HepG2 (cell line): ENCODE data around the gene TOR1A. TPM values are rescaled to one million over a fixed set of nuclear protein-coding genes. Genes with fewer than 3 reads are reported as not detected.

ENCODE experiments used
- MYC ChIP-seq: sonication (generic); formaldehyde crosslinking; IDR thresholded peaks from 2 replicates; pipeline ENCODE4 v1.9.0; 2021; ENCODE audit warnings: missing genetic modification reagents, borderline replicate concordance
- NFRKB ChIP-seq: fragments of 450-650 bp; IDR thresholded peaks from 2 replicates; pipeline ENCODE4 v1.6.1; 2017
- POLR2G ChIP-seq: fragments of 200-400 bp; formaldehyde crosslinking; IDR thresholded peaks from 2 replicates; pipeline ENCODE4 v1.6.1; 2018; ENCODE audit warnings: mild to moderate bottlenecking, low read depth, low read length, moderate library complexity
- TP53 ChIP-seq: sonication (generic); formaldehyde crosslinking; conservative IDR thresholded peaks from 2 replicates; pipeline ENCODE4 v1.4.0; 2020; ENCODE audit warnings: missing genetic modification reagents
- ZFP36 ChIP-seq: fragments of 150-350 bp; IDR thresholded peaks from 2 replicates; pipeline ENCODE4 v1.6.1; 2018; ENCODE audit warnings: borderline replicate concordance, low read length, low read depth; ENCODE audit not compliant: partially characterized antibody
- ZNF33B ChIP-seq: sonication (generic); formaldehyde crosslinking; IDR thresholded peaks from 2 replicates; pipeline ENCODE4 v1.5.1; 2020; ENCODE audit warnings: mild to moderate bottlenecking, missing genetic modification reagents
- ZNF629 ChIP-seq: sonication (generic); formaldehyde crosslinking; conservative IDR thresholded peaks from 2 replicates; pipeline ENCODE4 v1.5.0; 2020; ENCODE audit warnings: missing genetic modification reagents
- ZNF839 ChIP-seq: sonication (generic); formaldehyde crosslinking; IDR thresholded peaks from 2 replicates; pipeline ENCODE4 v1.4.0; 2020; ENCODE audit warnings: missing genetic modification reagents, mild to moderate bottlenecking, borderline replicate concordance
- polyA plus RNA-seq, 8 experiments: library from polyadenylated mRNA; depleted of rRNA in 3 of 8; stranded (reverse) in 7 of 8; unstranded in 1 of 8; fragments of >200 nt; fragmentation: Illumina TruSeq in 4 of 8; extraction: Trizol in 4 of 8; gene quantifications; 2 replicates each; pipeline versions ENCODE4 v1.2.1 to v1.2.3, GENCODE V29; 2011 to 2016; ENCODE audit warnings: low read depth in 4 of 8, missing spikeins in 1 of 8, mixed read lengths in 1 of 8; ENCODE audit not compliant: insufficient read depth in 1 of 8
- total RNA-seq, 5 experiments: library from RNA; depleted of rRNA; stranded (reverse); fragments of >200 nt; fragmentation: Illumina TruSeq; extraction: Trizol; gene quantifications; 2 replicates each; pipeline ENCODE4 v1.2.3, GENCODE V29; 2016; ENCODE audit warnings: low read depth in 1 of 5
- TF ChIP-seq, protein P1 (sequence below): sonication (generic); formaldehyde crosslinking; IDR thresholded peaks from 2 replicates; pipeline ENCODE4 v1.4.0; 2020; ENCODE audit warnings: missing genetic modification reagents
- TF ChIP-seq, protein P2 (sequence below): IDR thresholded peaks from 2 replicates; pipeline ENCODE4 v1.6.1; 2016; ENCODE audit warnings: missing biosample characterization, missing genetic modification reagents, low read depth
- TF ChIP-seq, protein P3 (sequence below): sonication (generic); formaldehyde crosslinking; IDR thresholded peaks from 2 replicates; pipeline ENCODE4 v1.4.0; 2020; ENCODE audit warnings: missing genetic modification reagents
- TF ChIP-seq, protein P4 (sequence below): sonication (generic); formaldehyde crosslinking; IDR thresholded peaks from 2 replicates; pipeline ENCODE4 v1.5.0; 2020; ENCODE audit warnings: missing genetic modification reagents, mild to moderate bottlenecking, borderline replicate concordance
- TF ChIP-seq, protein P5 (sequence below): sonication (generic); formaldehyde crosslinking; IDR thresholded peaks from 2 replicates; pipeline ENCODE4 v1.5.0; 2020; ENCODE audit warnings: mild to moderate bottlenecking, missing genetic modification reagents, borderline replicate concordance

The TOR1A gene
- total and polyA plus RNA-seq, 2 of the 13 experiments (the other 11 are each of a cell fraction or from before 2014, with no cell fraction given) = 31.6 to 41.4 TPM

DNA sequence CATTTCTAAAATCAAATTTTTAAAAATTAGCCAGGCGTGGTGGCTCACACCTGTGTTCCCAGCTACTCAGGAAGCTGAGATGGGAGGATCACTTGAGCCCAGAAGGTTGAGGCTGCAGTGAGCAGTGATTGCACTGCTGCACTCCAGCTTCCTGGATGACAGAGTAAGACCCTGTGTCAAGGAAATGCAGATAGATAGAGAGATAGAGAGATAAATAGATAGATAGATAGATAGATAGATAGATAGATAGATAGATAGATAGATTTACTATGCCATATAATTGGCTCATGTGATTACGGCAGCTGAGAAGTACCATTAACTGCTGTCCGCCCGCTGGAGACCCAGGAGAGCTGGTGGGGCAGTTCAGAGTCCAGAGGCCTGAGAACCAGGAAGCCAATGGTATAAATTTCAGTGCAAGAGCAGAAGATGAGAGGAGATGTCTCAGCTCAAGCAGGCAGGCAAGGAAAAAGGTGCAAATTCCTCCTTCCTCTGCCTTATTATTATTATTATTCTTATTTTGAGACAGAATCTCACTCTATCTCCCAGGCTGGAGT, 58.1 kb downstream of the TOR1A start (continued):
- TF ChIP-seq, protein P1, sequence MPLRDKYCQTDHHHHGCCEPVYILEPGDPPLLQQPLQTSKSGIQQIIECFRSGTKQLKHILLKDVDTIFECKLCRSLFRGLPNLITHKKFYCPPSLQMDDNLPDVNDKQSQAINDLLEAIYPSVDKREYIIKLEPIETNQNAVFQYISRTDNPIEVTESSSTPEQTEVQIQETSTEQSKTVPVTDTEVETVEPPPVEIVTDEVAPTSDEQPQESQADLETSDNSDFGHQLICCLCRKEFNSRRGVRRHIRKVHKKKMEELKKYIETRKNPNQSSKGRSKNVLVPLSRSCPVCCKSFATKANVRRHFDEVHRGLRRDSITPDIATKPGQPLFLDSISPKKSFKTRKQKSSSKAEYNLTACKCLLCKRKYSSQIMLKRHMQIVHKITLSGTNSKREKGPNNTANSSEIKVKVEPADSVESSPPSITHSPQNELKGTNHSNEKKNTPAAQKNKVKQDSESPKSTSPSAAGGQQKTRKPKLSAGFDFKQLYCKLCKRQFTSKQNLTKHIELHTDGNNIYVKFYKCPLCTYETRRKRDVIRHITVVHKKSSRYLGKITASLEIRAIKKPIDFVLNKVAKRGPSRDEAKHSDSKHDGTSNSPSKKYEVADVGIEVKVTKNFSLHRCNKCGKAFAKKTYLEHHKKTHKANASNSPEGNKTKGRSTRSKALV = no peak
- no peak for TF ChIP-seq MYC (CRISPR knock-in tag)
- no peak for TF ChIP-seq ZFP36
- TF ChIP-seq TP53 (CRISPR knock-in tag) = no peak
- TF ChIP-seq, protein P2, sequence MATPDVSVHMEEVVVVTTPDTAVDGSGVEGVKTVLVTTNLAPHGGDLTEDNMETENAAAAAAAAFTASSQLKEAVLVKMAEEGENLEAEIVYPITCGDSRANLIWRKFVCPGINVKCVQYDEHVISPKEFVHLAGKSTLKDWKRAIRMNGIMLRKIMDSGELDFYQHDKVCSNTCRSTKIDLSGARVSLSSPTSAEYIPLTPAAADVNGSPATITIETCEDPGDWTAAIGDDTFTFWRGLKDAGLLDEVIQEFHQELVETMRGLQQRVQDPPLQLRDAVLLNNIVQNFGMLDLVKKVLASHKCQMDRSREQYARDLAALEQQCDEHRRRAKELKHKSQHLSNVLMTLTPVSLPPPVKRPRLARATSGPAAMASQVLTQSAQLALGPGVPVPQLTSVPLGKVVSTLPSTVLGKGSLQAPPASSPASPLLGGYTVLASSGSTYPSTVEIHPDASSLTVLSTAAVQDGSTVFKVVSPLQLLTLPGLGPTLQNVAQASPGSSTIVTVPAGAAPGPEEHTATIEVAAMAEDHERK = no peak
- no peak for TF ChIP-seq NFRKB
- TF ChIP-seq ZNF839 = no peak
- TF ChIP-seq ZNF629 (CRISPR knock-in tag) = no peak
- TF ChIP-seq, protein P3, sequence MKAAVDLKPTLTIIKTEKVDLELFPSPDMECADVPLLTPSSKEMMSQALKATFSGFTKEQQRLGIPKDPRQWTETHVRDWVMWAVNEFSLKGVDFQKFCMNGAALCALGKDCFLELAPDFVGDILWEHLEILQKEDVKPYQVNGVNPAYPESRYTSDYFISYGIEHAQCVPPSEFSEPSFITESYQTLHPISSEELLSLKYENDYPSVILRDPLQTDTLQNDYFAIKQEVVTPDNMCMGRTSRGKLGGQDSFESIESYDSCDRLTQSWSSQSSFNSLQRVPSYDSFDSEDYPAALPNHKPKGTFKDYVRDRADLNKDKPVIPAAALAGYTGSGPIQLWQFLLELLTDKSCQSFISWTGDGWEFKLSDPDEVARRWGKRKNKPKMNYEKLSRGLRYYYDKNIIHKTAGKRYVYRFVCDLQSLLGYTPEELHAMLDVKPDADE (CRISPR knock-in tag) = no peak
- TF ChIP-seq, protein P4, sequence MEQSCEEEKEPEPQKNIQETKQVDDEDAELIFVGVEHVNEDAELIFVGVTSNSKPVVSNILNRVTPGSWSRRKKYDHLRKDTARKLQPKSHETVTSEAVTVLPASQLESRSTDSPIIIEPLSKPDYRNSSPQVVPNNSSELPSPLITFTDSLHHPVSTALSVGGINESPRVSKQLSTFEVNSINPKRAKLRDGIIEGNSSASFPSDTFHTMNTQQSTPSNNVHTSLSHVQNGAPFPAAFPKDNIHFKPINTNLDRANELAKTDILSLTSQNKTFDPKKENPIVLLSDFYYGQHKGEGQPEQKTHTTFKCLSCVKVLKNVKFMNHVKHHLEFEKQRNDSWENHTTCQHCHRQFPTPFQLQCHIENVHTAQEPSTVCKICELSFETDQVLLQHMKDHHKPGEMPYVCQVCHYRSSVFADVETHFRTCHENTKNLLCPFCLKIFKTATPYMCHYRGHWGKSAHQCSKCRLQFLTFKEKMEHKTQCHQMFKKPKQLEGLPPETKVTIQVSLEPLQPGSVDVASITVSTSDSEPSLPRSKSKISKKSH (CRISPR knock-in tag) = no peak
- TF ChIP-seq, protein P5, sequence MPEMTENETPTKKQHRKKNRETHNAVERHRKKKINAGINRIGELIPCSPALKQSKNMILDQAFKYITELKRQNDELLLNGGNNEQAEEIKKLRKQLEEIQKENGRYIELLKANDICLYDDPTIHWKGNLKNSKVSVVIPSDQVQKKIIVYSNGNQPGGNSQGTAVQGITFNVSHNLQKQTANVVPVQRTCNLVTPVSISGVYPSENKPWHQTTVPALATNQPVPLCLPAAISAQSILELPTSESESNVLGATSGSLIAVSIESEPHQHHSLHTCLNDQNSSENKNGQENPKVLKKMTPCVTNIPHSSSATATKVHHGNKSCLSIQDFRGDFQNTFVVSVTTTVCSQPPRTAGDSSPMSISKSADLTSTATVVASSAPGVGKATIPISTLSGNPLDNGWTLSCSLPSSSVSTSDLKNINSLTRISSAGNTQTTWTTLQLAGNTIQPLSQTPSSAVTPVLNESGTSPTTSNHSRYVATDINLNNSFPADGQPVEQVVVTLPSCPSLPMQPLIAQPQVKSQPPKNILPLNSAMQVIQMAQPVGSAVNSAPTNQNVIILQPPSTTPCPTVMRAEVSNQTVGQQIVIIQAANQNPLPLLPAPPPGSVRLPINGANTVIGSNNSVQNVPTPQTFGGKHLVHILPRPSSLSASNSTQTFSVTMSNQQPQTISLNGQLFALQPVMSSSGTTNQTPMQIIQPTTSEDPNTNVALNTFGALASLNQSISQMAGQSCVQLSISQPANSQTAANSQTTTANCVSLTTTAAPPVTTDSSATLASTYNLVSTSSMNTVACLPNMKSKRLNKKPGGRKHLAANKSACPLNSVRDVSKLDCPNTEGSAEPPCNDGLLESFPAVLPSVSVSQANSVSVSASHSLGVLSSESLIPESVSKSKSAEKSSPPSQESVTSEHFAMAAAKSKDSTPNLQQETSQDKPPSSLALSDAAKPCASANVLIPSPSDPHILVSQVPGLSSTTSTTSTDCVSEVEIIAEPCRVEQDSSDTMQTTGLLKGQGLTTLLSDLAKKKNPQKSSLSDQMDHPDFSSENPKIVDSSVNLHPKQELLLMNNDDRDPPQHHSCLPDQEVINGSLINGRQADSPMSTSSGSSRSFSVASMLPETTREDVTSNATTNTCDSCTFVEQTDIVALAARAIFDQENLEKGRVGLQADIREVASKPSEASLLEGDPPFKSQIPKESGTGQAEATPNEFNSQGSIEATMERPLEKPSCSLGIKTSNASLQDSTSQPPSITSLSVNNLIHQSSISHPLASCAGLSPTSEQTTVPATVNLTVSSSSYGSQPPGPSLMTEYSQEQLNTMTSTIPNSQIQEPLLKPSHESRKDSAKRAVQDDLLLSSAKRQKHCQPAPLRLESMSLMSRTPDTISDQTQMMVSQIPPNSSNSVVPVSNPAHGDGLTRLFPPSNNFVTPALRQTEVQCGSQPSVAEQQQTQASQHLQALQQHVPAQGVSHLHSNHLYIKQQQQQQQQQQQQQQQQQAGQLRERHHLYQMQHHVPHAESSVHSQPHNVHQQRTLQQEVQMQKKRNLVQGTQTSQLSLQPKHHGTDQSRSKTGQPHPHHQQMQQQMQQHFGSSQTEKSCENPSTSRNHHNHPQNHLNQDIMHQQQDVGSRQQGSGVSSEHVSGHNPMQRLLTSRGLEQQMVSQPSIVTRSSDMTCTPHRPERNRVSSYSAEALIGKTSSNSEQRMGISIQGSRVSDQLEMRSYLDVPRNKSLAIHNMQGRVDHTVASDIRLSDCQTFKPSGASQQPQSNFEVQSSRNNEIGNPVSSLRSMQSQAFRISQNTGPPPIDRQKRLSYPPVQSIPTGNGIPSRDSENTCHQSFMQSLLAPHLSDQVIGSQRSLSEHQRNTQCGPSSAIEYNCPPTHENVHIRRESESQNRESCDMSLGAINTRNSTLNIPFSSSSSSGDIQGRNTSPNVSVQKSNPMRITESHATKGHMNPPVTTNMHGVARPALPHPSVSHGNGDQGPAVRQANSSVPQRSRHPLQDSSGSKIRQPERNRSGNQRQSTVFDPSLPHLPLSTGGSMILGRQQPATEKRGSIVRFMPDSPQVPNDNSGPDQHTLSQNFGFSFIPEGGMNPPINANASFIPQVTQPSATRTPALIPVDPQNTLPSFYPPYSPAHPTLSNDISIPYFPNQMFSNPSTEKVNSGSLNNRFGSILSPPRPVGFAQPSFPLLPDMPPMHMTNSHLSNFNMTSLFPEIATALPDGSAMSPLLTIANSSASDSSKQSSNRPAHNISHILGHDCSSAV (CRISPR knock-in tag) = no peak
- no peak for TF ChIP-seq ZNF33B (CRISPR knock-in tag)
- no peak for TF ChIP-seq POLR2G
